KMS-11 (cell line): Measurements from ENCODE around the gene EIF4G1.
A peak's percentile ranks its signal among the peaks of the same experiment; 100 is the strongest.

Experiments
- H2AFZ ChIP-seq: fragments of 200-600 bp; sonication (generic); 2 replicates; pipeline ENCODE4 v1.6.1; 2016; ENCODE audit warnings: antibody characterized with exemption, mixed run types, low read depth
- H3K27ac ChIP-seq: fragments of 200-600 bp; sonication (generic); 2 replicates; pipeline ENCODE4 v1.6.1; 2016; ENCODE audit warnings: mild to moderate bottlenecking, mixed run types
- H3K27me3 ChIP-seq: fragments of 200-600 bp; sonication (generic); 2 replicates; pipeline ENCODE4 v1.6.1; 2017; ENCODE audit warnings: mild to moderate bottlenecking, low read depth, mixed run types, moderate library complexity; ENCODE audit not compliant: insufficient read depth
- H3K36me3 ChIP-seq: fragments of 200-600 bp; sonication (generic); 2 replicates; pipeline ENCODE4 v1.6.1; 2017; ENCODE audit warnings: mild to moderate bottlenecking, mixed run types; ENCODE audit not compliant: insufficient read depth
- H3K4me1 ChIP-seq: fragments of 200-600 bp; sonication (generic); 2 replicates; pipeline ENCODE4 v1.6.1; 2016; ENCODE audit warnings: mild to moderate bottlenecking, low read depth, mixed run types; ENCODE audit not compliant: poor library complexity, severe bottlenecking
- H3K4me2 ChIP-seq: fragments of 200-600 bp; sonication (generic); 2 replicates; pipeline ENCODE4 v1.7.0; 2016; ENCODE audit warnings: mild to moderate bottlenecking, mixed run types
- H3K4me3 ChIP-seq: fragments of 200-600 bp; sonication (generic); IDR thresholded peaks from 2 replicates; pipeline ENCODE4 v1.6.1; 2017; ENCODE audit warnings: low read depth, low read length, mixed read lengths; ENCODE audit not compliant: insufficient read depth
- H3K79me2 ChIP-seq: fragments of 200-600 bp; sonication (generic); 2 replicates; pipeline ENCODE4 v1.6.1; 2016; ENCODE audit warnings: low read depth, mixed run types; ENCODE audit not compliant: insufficient read depth
- H3K9ac ChIP-seq: fragments of 200-600 bp; sonication (generic); 2 replicates; pipeline ENCODE4 v1.6.1; 2016; ENCODE audit warnings: mild to moderate bottlenecking, mixed run types
- H4K20me1 ChIP-seq: fragments of 200-600 bp; sonication (generic); 2 replicates; pipeline ENCODE4 v1.6.1; 2016; ENCODE audit warnings: mild to moderate bottlenecking, mixed run types; ENCODE audit not compliant: insufficient read depth
- TF ChIP-seq, protein P1 (sequence below): fragments of 200-600 bp; sonication (generic); conservative IDR thresholded peaks from 2 replicates; pipeline ENCODE4 v1.6.1; 2017; ENCODE audit warnings: low read depth, mild to moderate bottlenecking, antibody characterized with exemption, low read length, moderate library complexity, mixed read lengths

The EIF4G1 gene

DNA sequence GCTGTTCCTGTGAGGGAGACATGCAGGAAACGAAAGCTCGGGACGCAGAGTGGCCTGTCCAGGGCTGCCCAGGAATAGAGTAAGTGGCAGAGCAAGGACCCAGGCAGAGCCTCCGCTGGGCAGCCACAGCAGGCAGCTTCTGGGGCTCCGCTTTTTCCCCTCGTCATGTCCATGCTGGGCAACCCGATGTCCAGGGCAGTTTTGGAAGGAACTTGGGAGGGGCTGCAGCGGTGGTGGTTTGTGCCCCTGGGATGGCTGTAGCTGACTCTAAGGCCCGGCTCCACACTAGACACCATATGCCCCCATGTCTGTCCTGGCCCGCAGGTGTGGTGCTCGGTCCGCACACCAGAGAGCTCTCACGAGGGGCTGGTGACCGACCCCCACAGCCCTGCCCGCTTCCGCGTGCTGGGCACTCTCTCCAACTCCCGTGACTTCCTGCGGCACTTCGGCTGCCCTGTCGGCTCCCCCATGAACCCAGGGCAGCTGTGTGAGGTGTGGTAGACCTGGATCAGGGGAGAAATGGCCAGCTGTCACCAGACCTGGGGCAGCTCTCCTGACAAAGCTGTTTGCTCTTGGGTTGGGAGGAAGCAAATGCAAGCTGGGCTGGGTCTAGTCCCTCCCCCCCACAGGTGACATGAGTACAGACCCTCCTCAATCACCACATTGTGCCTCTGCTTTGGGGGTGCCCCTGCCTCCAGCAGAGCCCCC, 22.5 kb upstream of the EIF4G1 start:
- TF ChIP-seq, protein P1, sequence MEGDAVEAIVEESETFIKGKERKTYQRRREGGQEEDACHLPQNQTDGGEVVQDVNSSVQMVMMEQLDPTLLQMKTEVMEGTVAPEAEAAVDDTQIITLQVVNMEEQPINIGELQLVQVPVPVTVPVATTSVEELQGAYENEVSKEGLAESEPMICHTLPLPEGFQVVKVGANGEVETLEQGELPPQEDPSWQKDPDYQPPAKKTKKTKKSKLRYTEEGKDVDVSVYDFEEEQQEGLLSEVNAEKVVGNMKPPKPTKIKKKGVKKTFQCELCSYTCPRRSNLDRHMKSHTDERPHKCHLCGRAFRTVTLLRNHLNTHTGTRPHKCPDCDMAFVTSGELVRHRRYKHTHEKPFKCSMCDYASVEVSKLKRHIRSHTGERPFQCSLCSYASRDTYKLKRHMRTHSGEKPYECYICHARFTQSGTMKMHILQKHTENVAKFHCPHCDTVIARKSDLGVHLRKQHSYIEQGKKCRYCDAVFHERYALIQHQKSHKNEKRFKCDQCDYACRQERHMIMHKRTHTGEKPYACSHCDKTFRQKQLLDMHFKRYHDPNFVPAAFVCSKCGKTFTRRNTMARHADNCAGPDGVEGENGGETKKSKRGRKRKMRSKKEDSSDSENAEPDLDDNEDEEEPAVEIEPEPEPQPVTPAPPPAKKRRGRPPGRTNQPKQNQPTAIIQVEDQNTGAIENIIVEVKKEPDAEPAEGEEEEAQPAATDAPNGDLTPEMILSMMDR: no peak
- no peak overlapping the region for H3K27ac ChIP-seq
- H3K4me1 ChIP-seq: no peaks in the 10 kb centered on the region
- H3K79me2 ChIP-seq: no peaks in the 10 kb centered on the region
- H2AFZ ChIP-seq: no peak overlapping the region
- no peaks in the 10 kb centered on the region for H3K27me3 ChIP-seq
- no peak overlapping the region for H3K9ac ChIP-seq
- H3K4me3 ChIP-seq: no peak overlapping the region
- no peak overlapping the region for H3K4me2 ChIP-seq
- no peaks in the 10 kb centered on the region for H4K20me1 ChIP-seq
- H3K36me3 ChIP-seq: no peaks in the 10 kb centered on the region

DNA sequence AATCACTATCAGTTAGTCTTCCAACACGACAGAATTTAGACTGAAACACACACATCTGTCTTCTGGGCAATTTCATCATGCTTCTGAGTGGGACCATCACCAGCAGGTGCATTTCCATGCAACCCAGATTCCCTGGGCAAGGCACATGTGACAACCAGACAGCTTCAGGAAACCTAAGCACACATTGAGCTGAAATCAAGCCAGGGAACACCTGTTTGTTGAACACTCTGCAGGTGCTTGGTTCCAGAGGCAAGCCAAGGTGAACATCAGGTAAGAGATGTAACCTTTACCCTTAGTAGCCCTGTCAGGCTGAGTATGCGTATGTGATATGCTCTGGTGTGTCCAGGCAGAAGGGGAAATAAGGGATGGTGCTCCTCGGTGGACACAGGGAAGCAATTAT, 18.6 kb upstream of the EIF4G1 start:
- Histone ChIP-seq H3K9ac (no peak overlapping the region), H4K20me1 (no peaks in the 10 kb centered on the region), H3K4me2 (no peak overlapping the region), H3K4me1 (peaks cover 10% of the 10 kb centered on the region), H3K36me3 (no peaks in the 10 kb centered on the region; the same call in 1 of the 2 replicates), H3K27me3 (no peaks in the 10 kb centered on the region), H2AFZ (no peak overlapping the region), H3K4me3 (no peak overlapping the region), H3K79me2 (peaks cover 15% of the 10 kb centered on the region), H3K27ac (no peak overlapping the region)
- TF ChIP-seq, protein P1: no peak

DNA sequence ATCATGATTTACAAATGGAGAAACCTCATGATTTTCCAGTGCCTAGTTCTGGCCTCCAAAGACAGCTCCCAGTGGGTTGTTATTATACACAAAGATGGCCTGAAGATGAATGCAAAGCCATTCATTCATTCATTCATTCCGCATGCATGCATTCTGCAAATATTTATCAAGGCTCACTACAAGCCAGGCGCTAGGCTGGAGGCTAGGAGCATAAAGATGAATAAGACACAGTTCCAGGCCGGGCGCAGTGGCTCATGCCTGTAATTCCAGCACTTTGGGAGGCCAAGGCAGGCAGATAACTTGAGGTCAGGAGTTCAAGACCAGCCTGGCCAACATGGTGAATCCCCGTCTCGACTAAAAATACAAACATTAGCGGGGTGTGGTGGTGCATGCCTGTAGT, 17.8 kb upstream of the EIF4G1 start:
- Histone ChIP-seq H3K4me2 (no peak overlapping the region), H3K27ac (no peak overlapping the region), H3K4me3 (no peak overlapping the region), H3K36me3 (peaks cover 2% of the 10 kb centered on the region; the same call in 1 of the 2 replicates), H3K4me1 (peaks cover 12% of the 10 kb centered on the region), H3K9ac (no peak overlapping the region), H2AFZ (no peak overlapping the region), H3K79me2 (peaks cover 23% of the 10 kb centered on the region), H3K27me3 (no peaks in the 10 kb centered on the region), H4K20me1 (no peaks in the 10 kb centered on the region)
- TF ChIP-seq, protein P1: no peak

DNA sequence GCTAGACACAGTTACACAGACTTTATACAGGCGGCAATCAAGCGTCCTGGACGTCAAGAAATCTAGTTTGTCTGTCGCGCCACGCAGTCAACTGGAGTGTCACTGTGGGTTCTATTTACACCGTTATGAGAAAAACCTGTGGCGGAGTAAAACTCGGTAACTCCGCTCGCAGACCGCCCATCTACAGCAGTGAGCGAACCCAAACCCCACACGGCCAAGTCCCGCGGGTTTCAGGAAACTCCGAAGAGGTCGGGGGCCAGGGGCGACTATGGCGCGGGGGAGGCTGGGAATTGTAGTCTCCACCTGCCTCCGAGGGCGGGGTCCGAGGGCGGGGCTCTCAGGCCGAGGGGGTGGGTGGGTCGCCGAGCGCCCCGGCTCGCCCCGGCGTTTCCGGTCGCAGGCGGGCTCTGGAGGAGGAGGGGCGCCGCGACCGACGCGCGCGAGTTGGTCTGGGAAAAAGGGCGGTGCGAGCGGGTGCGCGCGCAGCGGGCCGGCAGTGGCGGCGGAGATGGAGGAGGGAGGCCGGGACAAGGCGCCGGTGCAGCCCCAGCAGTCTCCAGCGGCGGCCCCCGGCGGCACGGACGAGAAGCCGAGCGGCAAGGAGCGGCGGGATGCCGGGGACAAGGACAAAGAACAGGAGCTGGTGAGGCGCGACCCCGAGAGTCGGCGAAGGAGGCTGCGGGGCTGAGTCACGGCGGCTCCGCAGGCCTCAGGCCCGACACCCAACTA, 15.5 kb upstream of the EIF4G1 start, which contains the start of gene PSMD2:
PSMD2 (plus strand) TSS at position 483 of the 729 bp plus-strand sequence; CDS start at position 509, 26 bp downstream.
- TF ChIP-seq, protein P1: no peak
- no peaks in the 10 kb centered on the region for H4K20me1 ChIP-seq
- peak within 1 kb of the TSS; percentile 100 for H3K4me2 ChIP-seq
- H3K27me3 ChIP-seq: no peaks in the 10 kb centered on the region
- H3K4me3 ChIP-seq: peak within 1 kb of the TSS; percentile 81
- peaks cover 12% of the 10 kb centered on the region for H3K4me1 ChIP-seq
- peak within 1 kb of the TSS; percentile 91 for H2AFZ ChIP-seq
- peak within 1 kb of the TSS; percentile 72 for H3K9ac ChIP-seq
- H3K36me3 ChIP-seq: peaks cover 21% of the 10 kb centered on the region; the same call in 1 of the 2 replicates
- peaks cover 27% of the 10 kb centered on the region for H3K79me2 ChIP-seq
- peak within 1 kb of the TSS; percentile 63 for H3K27ac ChIP-seq
